ENCODE data around the gene VSIG4. TPM values are rescaled to one million over a fixed set of nuclear protein-coding genes. Genes with fewer than 3 reads are reported as not detected.

Gene VSIG4
- total and polyA plus RNA-seq, 2 of the 13 experiments (the other 11 are each of a cell fraction or from before 2014, with no cell fraction given), result not detected

DNA sequence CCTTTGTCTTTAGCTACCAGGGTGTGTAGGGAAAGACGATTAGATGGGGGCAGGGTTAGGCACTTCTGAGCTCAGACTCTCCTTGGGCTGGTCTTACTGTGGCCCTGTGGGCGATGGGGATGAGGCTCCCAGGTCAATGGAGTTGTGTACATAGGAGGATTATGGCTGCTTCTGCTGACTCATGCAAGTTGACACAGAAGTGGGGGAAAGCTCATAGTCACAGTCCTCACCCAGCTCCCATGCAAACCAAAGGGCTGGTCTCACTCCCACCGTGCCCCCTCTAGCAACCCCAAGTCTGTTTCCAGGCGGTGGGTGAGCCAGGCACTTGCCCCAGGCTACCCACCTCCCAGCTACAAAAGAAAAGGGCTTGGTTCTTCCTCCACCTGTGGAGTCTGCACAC lies 24.4 kb upstream of the VSIG4 start:
- DNase-seq (ENCODE audit: low spot score), result no peak
- FAIRE-seq, result no peak
- H3K9ac ChIP-seq (ENCODE audit: insufficient read depth, low read depth, low read length), result no peak overlapping the region
- no peak overlapping the region for H2AFZ ChIP-seq (ENCODE audit: low read length)
- intact Hi-C loops (cut with micrococcal nuclease; ENCODE audit: unreplicated experiment), result no loop called here
- no peaks in the 10 kb centered on the region for H3K27me3 ChIP-seq (ENCODE audit: control insufficient read depth in 1 of 2, insufficient read depth in 2 of 2, low read length in 2 of 2)
- H3K4me2 ChIP-seq (ENCODE audit: low read depth, low read length), result no peak overlapping the region
- H3K36me3 ChIP-seq (replicated peaks in 1 of 2; ENCODE audit: control insufficient read depth in 1 of 2, insufficient read depth in 2 of 2, low read length in 2 of 2), result no peaks in the 10 kb centered on the region
- no peak overlapping the region for H3K4me3 ChIP-seq (replicated peaks in 1 of 3; ENCODE audit: insufficient read depth in 1 of 3, low read depth in 2 of 3, low read length in 3 of 3)
- no peaks in the 10 kb centered on the region for H3K79me2 ChIP-seq (ENCODE audit: insufficient read depth, low read length)
- H3K9me3 ChIP-seq (ENCODE audit: low read length), result no peaks in the 10 kb centered on the region
- ATAC-seq, result no peak
- CTCF ChIA-PET (ENCODE audit: low intra/inter-chr PET ratio, low total read pairs), result no interaction called here
- H4K20me1 ChIP-seq (ENCODE audit: insufficient read depth, low read length), result no peaks in the 10 kb centered on the region
- in situ Hi-C loops (cut with HindIII; ENCODE audit: extremely low pct_ligation_motif_present, low pct_unique_long_range_greater_than_20kb), result no loop called here
- no TSS peak for BruUV-seq (replicated peaks)
- H3K27ac ChIP-seq (ENCODE audit: extremely low read length, insufficient read depth, low read length), result no peak overlapping the region
- POLR2A ChIA-PET, result no interaction called here
- no peaks in the 10 kb centered on the region for H3K4me1 ChIP-seq (ENCODE audit: insufficient read depth, low read length)
- no CpG with 5 or more reads among the region's 4 CpGs for WGBS (ENCODE audit: low lambda C conversion rate)
- no peak for TF ChIP-seq NFKBIZ (CRISPR knock-in tag; IDR thresholded peaks at IDR 0.05)
- TF ChIP-seq, protein P1, sequence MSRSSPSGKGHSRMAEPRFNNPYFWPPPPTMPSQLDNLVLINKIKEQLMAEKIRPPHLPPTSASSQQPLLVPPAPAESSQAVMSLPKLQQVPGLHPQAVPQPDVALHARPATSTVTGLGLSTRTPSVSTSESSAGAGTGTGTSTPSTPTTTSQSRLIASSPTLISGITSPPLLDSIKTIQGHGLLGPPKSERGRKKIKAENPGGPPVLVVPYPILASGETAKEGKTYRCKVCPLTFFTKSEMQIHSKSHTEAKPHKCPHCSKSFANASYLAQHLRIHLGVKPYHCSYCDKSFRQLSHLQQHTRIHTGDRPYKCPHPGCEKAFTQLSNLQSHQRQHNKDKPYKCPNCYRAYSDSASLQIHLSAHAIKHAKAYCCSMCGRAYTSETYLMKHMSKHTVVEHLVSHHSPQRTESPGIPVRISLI (CRISPR knock-in tag; IDR thresholded peaks at IDR 0.05; ENCODE audit: borderline replicate concordance), result no peak
- no peak for TF ChIP-seq SNAI1 (CRISPR knock-in tag; IDR thresholded peaks at IDR 0.05; ENCODE audit: borderline replicate concordance)
- TF ChIP-seq TBL1XR1 (IDR thresholded peaks at IDR 0.05; ENCODE audit: borderline replicate concordance, low read length, partially characterized antibody), result no peak
- TF ChIP-seq SPEN (CRISPR knock-in tag; IDR thresholded peaks at IDR 0.05; ENCODE audit: low read depth), result no peak
- TF ChIP-seq ZNF781 (CRISPR knock-in tag; IDR thresholded peaks at IDR 0.05; ENCODE audit: borderline replicate concordance, not compliant biosample characterization), result no peak
- TF ChIP-seq NBN (conservative IDR thresholded peaks at IDR 0.05), result no peak
- TF ChIP-seq, protein P2, sequence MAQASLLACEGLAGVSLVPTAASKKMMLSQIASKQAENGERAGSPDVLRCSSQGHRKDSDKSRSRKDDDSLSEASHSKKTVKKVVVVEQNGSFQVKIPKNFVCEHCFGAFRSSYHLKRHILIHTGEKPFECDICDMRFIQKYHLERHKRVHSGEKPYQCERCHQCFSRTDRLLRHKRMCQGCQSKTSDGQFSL (CRISPR knock-in tag; IDR thresholded peaks at IDR 0.05), result no peak
- no peak for TF ChIP-seq ZEB1 (IDR thresholded peaks at IDR 0.05; ENCODE audit: insufficient replicate concordance, low read depth)
- TF ChIP-seq ZSCAN25 (CRISPR knock-in tag; IDR thresholded peaks at IDR 0.05), result no peak
- no peak for TF ChIP-seq NCOR1 (IDR thresholded peaks at IDR 0.05; ENCODE audit: borderline replicate concordance, low read length)
- TF ChIP-seq, protein P3, sequence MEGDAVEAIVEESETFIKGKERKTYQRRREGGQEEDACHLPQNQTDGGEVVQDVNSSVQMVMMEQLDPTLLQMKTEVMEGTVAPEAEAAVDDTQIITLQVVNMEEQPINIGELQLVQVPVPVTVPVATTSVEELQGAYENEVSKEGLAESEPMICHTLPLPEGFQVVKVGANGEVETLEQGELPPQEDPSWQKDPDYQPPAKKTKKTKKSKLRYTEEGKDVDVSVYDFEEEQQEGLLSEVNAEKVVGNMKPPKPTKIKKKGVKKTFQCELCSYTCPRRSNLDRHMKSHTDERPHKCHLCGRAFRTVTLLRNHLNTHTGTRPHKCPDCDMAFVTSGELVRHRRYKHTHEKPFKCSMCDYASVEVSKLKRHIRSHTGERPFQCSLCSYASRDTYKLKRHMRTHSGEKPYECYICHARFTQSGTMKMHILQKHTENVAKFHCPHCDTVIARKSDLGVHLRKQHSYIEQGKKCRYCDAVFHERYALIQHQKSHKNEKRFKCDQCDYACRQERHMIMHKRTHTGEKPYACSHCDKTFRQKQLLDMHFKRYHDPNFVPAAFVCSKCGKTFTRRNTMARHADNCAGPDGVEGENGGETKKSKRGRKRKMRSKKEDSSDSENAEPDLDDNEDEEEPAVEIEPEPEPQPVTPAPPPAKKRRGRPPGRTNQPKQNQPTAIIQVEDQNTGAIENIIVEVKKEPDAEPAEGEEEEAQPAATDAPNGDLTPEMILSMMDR (CRISPR knock-in tag; IDR thresholded peaks at IDR 0.05), result no peak
- TF ChIP-seq BORCS8-MEF2B (CRISPR knock-in tag; IDR thresholded peaks at IDR 0.05), result no peak
- TF ChIP-seq SOX5 (CRISPR knock-in tag; IDR thresholded peaks at IDR 0.05; ENCODE audit: borderline replicate concordance), result no peak
- TF ChIP-seq ZNF790 (CRISPR knock-in tag; IDR thresholded peaks at IDR 0.05; ENCODE audit: borderline replicate concordance), result no peak
- no peak for TF ChIP-seq SRY (CRISPR knock-in tag; IDR thresholded peaks at IDR 0.05)
- TF ChIP-seq HDAC2 (CRISPR knock-in tag; IDR thresholded peaks at IDR 0.05), result no peak
- TF ChIP-seq, protein P4, sequence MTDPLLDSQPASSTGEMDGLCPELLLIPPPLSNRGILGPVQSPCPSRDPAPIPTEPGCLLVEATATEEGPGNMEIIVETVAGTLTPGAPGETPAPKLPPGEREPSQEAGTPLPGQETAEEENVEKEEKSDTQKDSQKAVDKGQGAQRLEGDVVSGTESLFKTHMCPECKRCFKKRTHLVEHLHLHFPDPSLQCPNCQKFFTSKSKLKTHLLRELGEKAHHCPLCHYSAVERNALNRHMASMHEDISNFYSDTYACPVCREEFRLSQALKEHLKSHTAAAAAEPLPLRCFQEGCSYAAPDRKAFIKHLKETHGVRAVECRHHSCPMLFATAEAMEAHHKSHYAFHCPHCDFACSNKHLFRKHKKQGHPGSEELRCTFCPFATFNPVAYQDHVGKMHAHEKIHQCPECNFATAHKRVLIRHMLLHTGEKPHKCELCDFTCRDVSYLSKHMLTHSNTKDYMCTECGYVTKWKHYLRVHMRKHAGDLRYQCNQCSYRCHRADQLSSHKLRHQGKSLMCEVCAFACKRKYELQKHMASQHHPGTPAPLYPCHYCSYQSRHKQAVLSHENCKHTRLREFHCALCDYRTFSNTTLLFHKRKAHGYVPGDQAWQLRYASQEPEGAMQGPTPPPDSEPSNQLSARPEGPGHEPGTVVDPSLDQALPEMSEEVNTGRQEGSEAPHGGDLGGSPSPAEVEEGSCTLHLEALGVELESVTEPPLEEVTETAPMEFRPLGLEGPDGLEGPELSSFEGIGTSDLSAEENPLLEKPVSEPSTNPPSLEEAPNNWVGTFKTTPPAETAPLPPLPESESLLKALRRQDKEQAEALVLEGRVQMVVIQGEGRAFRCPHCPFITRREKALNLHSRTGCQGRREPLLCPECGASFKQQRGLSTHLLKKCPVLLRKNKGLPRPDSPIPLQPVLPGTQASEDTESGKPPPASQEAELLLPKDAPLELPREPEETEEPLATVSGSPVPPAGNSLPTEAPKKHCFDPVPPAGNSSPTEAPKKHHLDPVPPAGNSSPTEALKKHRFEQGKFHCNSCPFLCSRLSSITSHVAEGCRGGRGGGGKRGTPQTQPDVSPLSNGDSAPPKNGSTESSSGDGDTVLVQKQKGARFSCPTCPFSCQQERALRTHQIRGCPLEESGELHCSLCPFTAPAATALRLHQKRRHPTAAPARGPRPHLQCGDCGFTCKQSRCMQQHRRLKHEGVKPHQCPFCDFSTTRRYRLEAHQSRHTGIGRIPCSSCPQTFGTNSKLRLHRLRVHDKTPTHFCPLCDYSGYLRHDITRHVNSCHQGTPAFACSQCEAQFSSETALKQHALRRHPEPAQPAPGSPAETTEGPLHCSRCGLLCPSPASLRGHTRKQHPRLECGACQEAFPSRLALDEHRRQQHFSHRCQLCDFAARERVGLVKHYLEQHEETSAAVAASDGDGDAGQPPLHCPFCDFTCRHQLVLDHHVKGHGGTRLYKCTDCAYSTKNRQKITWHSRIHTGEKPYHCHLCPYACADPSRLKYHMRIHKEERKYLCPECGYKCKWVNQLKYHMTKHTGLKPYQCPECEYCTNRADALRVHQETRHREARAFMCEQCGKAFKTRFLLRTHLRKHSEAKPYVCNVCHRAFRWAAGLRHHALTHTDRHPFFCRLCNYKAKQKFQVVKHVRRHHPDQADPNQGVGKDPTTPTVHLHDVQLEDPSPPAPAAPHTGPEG (CRISPR knock-in tag; IDR thresholded peaks at IDR 0.05), result no peak

Measured in HepG2 (cell line).